ENCODE results near the gene UPF3A.

- TF ChIP-seq POLR2A (IDR thresholded peaks at IDR 0.05) (no peak), CTCF (IDR thresholded peaks at IDR 0.05) (no peak)
Observed at GRCh38 chr13:114285166-114285808, 3.9 kb downstream of the UPF3A start.
